Measurements from ENCODE around the gene MMP20. TPM values are rescaled to one million over a fixed set of nuclear protein-coding genes. Genes with fewer than 3 reads are reported as not detected.

Gene MMP20
- total and polyA plus RNA-seq, 4 donors, result not detected

DNA sequence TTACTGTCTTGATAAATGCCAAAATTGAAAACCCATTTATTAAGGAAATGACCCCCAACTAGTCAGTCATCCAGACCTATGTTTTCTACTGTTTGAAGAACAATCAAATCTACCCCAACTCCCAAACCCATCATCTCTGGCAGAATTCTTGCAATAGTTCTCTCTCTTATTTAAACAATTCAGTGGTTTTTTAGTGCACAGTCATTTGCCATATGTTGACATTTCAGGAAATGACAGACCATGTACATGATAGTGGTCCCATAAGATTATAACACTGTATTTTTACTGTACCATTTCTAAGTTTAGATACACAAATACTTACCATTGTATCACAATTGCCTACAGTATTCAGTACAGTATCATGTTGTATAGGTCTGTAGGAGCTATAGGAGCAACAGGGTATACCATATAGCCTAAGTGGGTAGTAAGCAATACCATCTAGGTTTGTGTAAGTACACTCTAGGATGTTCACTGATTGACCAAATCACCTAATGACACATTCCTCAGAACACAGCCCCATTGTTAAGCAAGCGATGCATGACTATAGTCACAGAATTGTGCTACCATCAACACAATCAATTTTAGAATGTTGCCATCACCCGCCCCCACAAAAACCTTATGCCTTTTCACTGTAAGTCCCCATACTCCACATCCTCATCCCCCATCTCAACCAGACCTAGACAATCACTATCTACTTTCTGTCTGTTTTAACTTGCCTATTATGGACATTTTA is 41.8 kb downstream of the MMP20 start:
- DNase-seq, result no peak
- H3K27me3 ChIP-seq (ENCODE audit: control insufficient read depth in 3 of 3, insufficient read depth in 3 of 3, low read length in 2 of 3), result no peaks in the 10 kb centered on the region
- ATAC-seq (ENCODE audit: insufficient read depth, low FRiP score), result no peak
- TF ChIP-seq, protein P1, sequence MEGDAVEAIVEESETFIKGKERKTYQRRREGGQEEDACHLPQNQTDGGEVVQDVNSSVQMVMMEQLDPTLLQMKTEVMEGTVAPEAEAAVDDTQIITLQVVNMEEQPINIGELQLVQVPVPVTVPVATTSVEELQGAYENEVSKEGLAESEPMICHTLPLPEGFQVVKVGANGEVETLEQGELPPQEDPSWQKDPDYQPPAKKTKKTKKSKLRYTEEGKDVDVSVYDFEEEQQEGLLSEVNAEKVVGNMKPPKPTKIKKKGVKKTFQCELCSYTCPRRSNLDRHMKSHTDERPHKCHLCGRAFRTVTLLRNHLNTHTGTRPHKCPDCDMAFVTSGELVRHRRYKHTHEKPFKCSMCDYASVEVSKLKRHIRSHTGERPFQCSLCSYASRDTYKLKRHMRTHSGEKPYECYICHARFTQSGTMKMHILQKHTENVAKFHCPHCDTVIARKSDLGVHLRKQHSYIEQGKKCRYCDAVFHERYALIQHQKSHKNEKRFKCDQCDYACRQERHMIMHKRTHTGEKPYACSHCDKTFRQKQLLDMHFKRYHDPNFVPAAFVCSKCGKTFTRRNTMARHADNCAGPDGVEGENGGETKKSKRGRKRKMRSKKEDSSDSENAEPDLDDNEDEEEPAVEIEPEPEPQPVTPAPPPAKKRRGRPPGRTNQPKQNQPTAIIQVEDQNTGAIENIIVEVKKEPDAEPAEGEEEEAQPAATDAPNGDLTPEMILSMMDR (IDR thresholded peaks at IDR 0.05; ENCODE audit: control extremely low read depth, extremely low read depth), result no peak
- 92 to 98% methylated on average over 2 of the region's 2 CpGs for WGBS, 2 donors
- no peak overlapping the region for H3K9ac ChIP-seq (ENCODE audit: insufficient read depth in 1 of 2, low read length in 2 of 2)
- H3K4me1 ChIP-seq (ENCODE audit: control insufficient read depth in 5 of 5, insufficient read depth in 5 of 5, low read length in 5 of 5), result peaks cover 0 to 4% (median 0%) of the 10 kb centered on the region in 5 donors
- H3K27ac ChIP-seq (ENCODE audit: low read depth in 1 of 2, low read length in 1 of 2), result no peak overlapping the region
- no peaks in the 10 kb centered on the region for H3K36me3 ChIP-seq (ENCODE audit: control insufficient read depth in 4 of 4, insufficient read depth in 4 of 4, low read length in 4 of 4)
- no peaks in the 10 kb centered on the region for H3K9me3 ChIP-seq (ENCODE audit: control insufficient read depth in 4 of 4, insufficient read depth in 3 of 4, low read length in 3 of 4)
- H3K4me3 ChIP-seq, result no peak overlapping the region

DNA sequence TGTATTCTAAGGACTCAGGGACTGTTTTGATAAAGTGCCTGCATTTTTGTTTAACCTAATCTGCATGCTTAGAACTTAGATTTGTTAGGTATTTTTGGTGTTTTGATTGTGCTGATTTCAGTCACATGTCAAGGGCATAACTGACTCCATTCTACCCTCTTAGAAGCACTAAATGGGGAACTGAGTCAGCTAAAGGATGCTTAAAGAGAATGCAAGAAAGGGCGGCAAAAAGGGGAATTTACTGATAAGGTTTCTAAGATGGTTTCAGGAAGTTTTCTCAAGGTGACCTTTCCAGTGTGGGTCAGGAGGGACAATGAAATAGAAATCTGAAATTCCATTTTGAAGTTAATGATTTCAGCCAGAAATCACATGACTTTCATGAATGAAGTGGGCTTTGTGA is 43.0 kb downstream of the MMP20 start:
- TF ChIP-seq, protein P1 (IDR thresholded peaks at IDR 0.05; ENCODE audit: control extremely low read depth, extremely low read depth), result no peak
- Histone ChIP-seq H3K9ac (ENCODE audit: insufficient read depth in 1 of 2, low read length in 2 of 2) (no peak overlapping the region), H3K4me3 (no peak overlapping the region), H3K9me3 (ENCODE audit: control insufficient read depth in 4 of 4, insufficient read depth in 3 of 4, low read length in 3 of 4) (no peaks in the 10 kb centered on the region), H3K4me1 (ENCODE audit: control insufficient read depth in 5 of 5, insufficient read depth in 5 of 5, low read length in 5 of 5) (peaks cover 0 to 4% (median 0%) of the 10 kb centered on the region in 5 donors), H3K36me3 (ENCODE audit: control insufficient read depth in 4 of 4, insufficient read depth in 4 of 4, low read length in 4 of 4) (no peaks in the 10 kb centered on the region), H3K27me3 (ENCODE audit: control insufficient read depth in 3 of 3, insufficient read depth in 3 of 3, low read length in 2 of 3) (no peaks in the 10 kb centered on the region), H3K27ac (ENCODE audit: low read depth in 1 of 2, low read length in 1 of 2) (no peak overlapping the region)
- DNase-seq (no peak), ATAC-seq (ENCODE audit: insufficient read depth, low FRiP score) (no peak)
- 48 to 66% methylated on average over 1 of the region's 1 CpG for WGBS, 2 donors

DNA sequence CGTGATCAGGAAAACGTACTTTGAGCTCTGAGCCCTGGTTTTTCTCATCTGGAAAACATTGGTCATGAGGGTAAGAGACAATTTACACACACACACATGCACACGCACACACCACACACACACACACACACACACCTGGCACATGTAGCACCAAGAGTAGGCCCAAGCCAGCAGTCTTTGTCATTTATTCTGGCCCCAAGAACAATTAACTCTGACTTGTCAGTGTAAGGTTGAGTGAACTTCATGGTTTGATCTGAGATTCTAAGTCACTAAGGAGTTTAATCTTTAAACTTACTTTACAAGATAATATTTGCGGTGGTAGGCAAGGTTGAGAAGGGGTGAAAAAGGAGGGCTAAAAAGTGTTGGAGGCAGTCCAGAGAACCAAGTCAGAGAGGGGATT is 44.1 kb downstream of the MMP20 start:
- ATAC-seq (ENCODE audit: insufficient read depth, low FRiP score), result no peak
- Histone ChIP-seq H3K9me3 (ENCODE audit: control insufficient read depth in 4 of 4, insufficient read depth in 3 of 4, low read length in 3 of 4) (no peaks in the 10 kb centered on the region), H3K27me3 (ENCODE audit: control insufficient read depth in 3 of 3, insufficient read depth in 3 of 3, low read length in 2 of 3) (no peaks in the 10 kb centered on the region), H3K4me3 (no peak overlapping the region), H3K36me3 (ENCODE audit: control insufficient read depth in 4 of 4, insufficient read depth in 4 of 4, low read length in 4 of 4) (no peaks in the 10 kb centered on the region), H3K4me1 (ENCODE audit: control insufficient read depth in 5 of 5, insufficient read depth in 5 of 5, low read length in 5 of 5) (peaks cover 0 to 4% (median 0%) of the 10 kb centered on the region in 5 donors), H3K27ac (ENCODE audit: low read depth in 1 of 2, low read length in 1 of 2) (no peak overlapping the region), H3K9ac (ENCODE audit: insufficient read depth in 1 of 2, low read length in 2 of 2) (no peak overlapping the region)
- no peak for DNase-seq
- WGBS, 2 donors, result 91 to 96% methylated on average over 4 of the region's 4 CpGs
- TF ChIP-seq, protein P1 (IDR thresholded peaks at IDR 0.05; ENCODE audit: control extremely low read depth, extremely low read depth), result no peak
